ENCODE data around the gene ANAPC4. TPM values are rescaled to one million over a fixed set of nuclear protein-coding genes. Genes with fewer than 3 reads are reported as not detected.
A peak's percentile ranks its signal among the peaks of the same experiment; 100 is the strongest.

ANAPC4 gene
- total and polyA plus RNA-seq, 2 experiments from 2014 or later: 19.7 to 22.0 TPM

DNA sequence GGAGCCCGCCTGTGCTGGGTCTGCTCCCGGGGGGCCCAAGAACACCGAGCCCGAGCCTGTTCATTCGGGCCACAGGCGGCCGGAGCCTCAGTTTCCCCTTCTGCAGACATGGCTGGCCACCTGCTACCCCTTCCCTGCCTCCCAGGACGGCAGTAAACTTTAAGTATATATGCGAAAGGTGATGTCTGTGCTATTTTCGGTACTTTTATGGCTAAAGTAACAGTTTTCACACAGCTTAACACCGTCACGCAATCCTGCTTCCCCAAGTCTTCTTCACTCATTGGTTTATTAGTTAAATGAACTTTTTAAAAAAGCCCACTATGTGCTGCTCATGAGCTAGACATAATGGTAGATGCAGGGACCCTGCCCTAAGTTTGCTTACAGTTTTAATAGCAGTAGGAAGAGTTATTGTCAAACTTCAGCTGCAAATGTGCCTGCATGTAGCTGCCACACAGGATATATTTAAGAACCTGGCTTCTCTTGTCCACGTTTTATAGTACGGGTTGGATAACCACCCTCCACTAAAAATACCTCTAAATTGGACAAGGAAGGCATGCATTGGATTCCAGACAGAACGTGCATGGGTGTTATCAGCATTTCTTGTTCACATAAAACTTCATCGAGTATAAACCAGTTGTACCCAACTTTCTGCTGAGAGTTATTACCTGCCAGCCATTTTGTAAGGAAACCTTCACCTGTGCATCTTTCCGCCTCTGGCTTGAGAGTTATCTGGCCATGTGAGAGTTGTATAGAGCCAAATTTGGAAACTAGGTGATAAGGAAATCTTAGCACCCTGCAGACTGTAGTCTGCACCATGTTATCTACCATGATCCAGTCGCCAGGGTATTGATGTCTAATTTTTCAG lies 741 bp downstream of the ANAPC4 start:
- peak; percentile 33 for DNase-seq

GRCh38 chr4:25378437-25378743 lies 1.3 kb downstream of the ANAPC4 start:
- H3K27me3 ChIP-seq (replicated peaks; ENCODE audit: insufficient read depth): no peaks in the 10 kb centered on the region
- no peak for TF ChIP-seq EZH2 (IDR thresholded peaks at IDR 0.05; ENCODE audit: insufficient read depth, poor library complexity, severe bottlenecking)
- no peak overlapping the region for H2AFZ ChIP-seq
- peak overlapping the region; percentile 82 for H3K4me3 ChIP-seq
- peak overlapping the region; percentile 85; the same call in 1 of the 2 replicates for H3K9ac ChIP-seq
- H4K20me1 ChIP-seq (ENCODE audit: insufficient read depth): no peaks in the 10 kb centered on the region
- in situ Hi-C loops (cut with MboI): no loop called here
- 0 out of 2 replicates have a peak, but pooled peaks cover 11% of the 10 kb centered on the region for H3F3A ChIP-seq (ENCODE audit: insufficient read depth)
- H3K4me2 ChIP-seq (ENCODE audit: unreplicated experiment): peak overlapping the region; percentile 94
- H3K4me1 ChIP-seq (ENCODE audit: insufficient read depth): peaks cover 7% of the 10 kb centered on the region; the same call in 1 of the 2 replicates
- no peak overlapping the region for H3K27ac ChIP-seq
- no peaks in the 10 kb centered on the region for H3K9me3 ChIP-seq (ENCODE audit: low read depth)
- H3K36me3 ChIP-seq (ENCODE audit: low read depth): peaks cover 7% of the 10 kb centered on the region; the same call in 1 of the 2 replicates
- H3K9me2 ChIP-seq (ENCODE audit: insufficient read depth): no peaks in the 10 kb centered on the region
- WGBS, 2 experiments (ENCODE audit: low coverage in 1 of 2, low lambda C conversion rate in 2 of 2, missing lambda C conversion rate in 2 of 2): 82 to 84% methylated on average over 6 of the region's 6 CpGs
- H3K79me2 ChIP-seq (ENCODE audit: insufficient read depth): peaks cover 34% of the 10 kb centered on the region
- DNase-seq: no peak

More for the DNA sequence above, 741 bp downstream of the ANAPC4 start:
- no peaks in the 10 kb centered on the region for H3K9me3 ChIP-seq (ENCODE audit: low read depth)
- H3F3A ChIP-seq (ENCODE audit: insufficient read depth): 0 out of 2 replicates have a peak, but pooled peaks cover 11% of the 10 kb centered on the region
- H3K4me2 ChIP-seq (ENCODE audit: unreplicated experiment): peak overlapping the region; percentile 94
- no peaks in the 10 kb centered on the region for H4K20me1 ChIP-seq (ENCODE audit: insufficient read depth)
- TF ChIP-seq EZH2phosphoT487 (IDR thresholded peaks at IDR 0.05; ENCODE audit: insufficient read depth, low read depth) (no peak), EZH2 (IDR thresholded peaks at IDR 0.05; ENCODE audit: insufficient read depth, poor library complexity, severe bottlenecking) (no peak)
- 0 out of 2 replicates have a peak, but pooled peaks cover 3% of the 10 kb centered on the region for H3K36me3 ChIP-seq (ENCODE audit: low read depth)
- WGBS, 2 experiments (ENCODE audit: low coverage in 1 of 2, low lambda C conversion rate in 2 of 2, missing lambda C conversion rate in 2 of 2): 14% methylated on average over 18 of the region's 18 CpGs
- peak overlapping the region; percentile 82 for H3K4me3 ChIP-seq
- peaks cover 7% of the 10 kb centered on the region; the same call in 1 of the 2 replicates for H3K4me1 ChIP-seq (ENCODE audit: insufficient read depth)
- H3K79me2 ChIP-seq (ENCODE audit: insufficient read depth): peaks cover 34% of the 10 kb centered on the region
- in situ Hi-C loops (cut with MboI): no loop called here
- H2AFZ ChIP-seq: peak overlapping the region; percentile 91
- H3K27me3 ChIP-seq (replicated peaks; ENCODE audit: insufficient read depth): no peaks in the 10 kb centered on the region
- H3K9me2 ChIP-seq (ENCODE audit: insufficient read depth): no peaks in the 10 kb centered on the region
- H3K27ac ChIP-seq: no peak overlapping the region
- H3K9ac ChIP-seq: peak overlapping the region; percentile 85

DNA sequence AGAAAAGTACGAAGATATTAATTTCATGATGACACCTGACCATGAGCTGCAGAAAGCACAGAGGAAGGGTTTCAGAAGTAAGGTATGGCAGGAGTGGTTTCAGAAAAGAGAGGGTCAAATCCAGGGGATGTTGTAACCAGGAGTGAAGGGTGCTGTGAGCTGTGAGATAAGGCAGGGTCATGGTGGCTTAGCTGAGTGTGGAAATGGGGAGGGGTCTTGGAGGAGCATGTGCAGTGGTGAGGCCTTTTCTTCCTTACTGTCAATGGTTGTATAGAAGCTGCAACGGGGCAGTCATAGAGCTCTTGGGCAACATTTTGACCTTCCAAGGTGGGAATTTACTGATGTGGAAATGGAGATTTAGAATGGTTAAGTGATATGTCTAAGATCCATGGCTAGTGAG lies 2.5 kb downstream of the ANAPC4 start:
- no peaks in the 10 kb centered on the region for H3K9me2 ChIP-seq (ENCODE audit: insufficient read depth)
- H3K79me2 ChIP-seq (ENCODE audit: insufficient read depth): peaks cover 34% of the 10 kb centered on the region
- no peak overlapping the region for H3K4me3 ChIP-seq
- 0 out of 2 replicates have a peak, but pooled peaks cover 11% of the 10 kb centered on the region for H3F3A ChIP-seq (ENCODE audit: insufficient read depth)
- WGBS, 2 experiments (ENCODE audit: low coverage in 1 of 2, low lambda C conversion rate in 2 of 2, missing lambda C conversion rate in 2 of 2): 95 to 100% methylated on average over 2 of the region's 2 CpGs
- no peak for DNase-seq
- H3K27ac ChIP-seq: no peak overlapping the region
- no peaks in the 10 kb centered on the region for H3K9me3 ChIP-seq (ENCODE audit: low read depth)
- no peaks in the 10 kb centered on the region for H3K27me3 ChIP-seq (replicated peaks; ENCODE audit: insufficient read depth)
- no peak for TF ChIP-seq EZH2phosphoT487 (IDR thresholded peaks at IDR 0.05; ENCODE audit: insufficient read depth, low read depth)
- TF ChIP-seq EZH2 (IDR thresholded peaks at IDR 0.05; ENCODE audit: insufficient read depth, poor library complexity, severe bottlenecking): no peak
- peaks cover 17% of the 10 kb centered on the region for H3K36me3 ChIP-seq (ENCODE audit: low read depth)
- in situ Hi-C loops (cut with MboI): no loop called here
- no peak overlapping the region for H2AFZ ChIP-seq
- peaks cover 7% of the 10 kb centered on the region; the same call in 1 of the 2 replicates for H3K4me1 ChIP-seq (ENCODE audit: insufficient read depth)
- H3K9ac ChIP-seq: no peak overlapping the region
- no peaks in the 10 kb centered on the region for H4K20me1 ChIP-seq (ENCODE audit: insufficient read depth)
- H3K4me2 ChIP-seq (ENCODE audit: unreplicated experiment): no peak overlapping the region

DNA sequence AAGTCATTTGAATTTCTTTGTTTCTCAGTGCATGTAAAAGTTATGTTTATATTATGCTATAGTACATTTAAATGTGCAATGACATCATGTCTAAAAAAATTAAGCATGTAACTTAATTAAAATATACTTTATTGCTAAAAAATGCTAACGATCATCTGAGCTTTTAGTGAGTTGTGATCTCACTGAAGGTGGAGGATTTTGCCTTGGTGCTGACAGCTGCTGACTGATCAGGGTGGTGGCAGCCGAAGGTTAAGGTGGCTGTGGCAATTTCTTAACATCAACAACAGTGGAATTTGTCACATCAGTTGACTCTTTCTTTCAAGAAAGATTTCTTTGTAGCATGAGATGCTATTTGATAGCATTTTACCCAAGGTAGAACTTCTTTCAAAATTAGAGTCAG lies 6.6 kb downstream of the ANAPC4 start:
- Histone ChIP-seq H3K4me3 (no peak overlapping the region), H3K9ac (no peak overlapping the region), H3K4me1 (ENCODE audit: insufficient read depth) (no peaks in the 10 kb centered on the region), H2AFZ (no peak overlapping the region), H3K9me2 (ENCODE audit: insufficient read depth) (no peaks in the 10 kb centered on the region), H3K79me2 (ENCODE audit: insufficient read depth) (peaks cover 19% of the 10 kb centered on the region), H3K4me2 (ENCODE audit: unreplicated experiment) (no peak overlapping the region), H3K36me3 (ENCODE audit: low read depth) (peaks cover 21% of the 10 kb centered on the region), H4K20me1 (ENCODE audit: insufficient read depth) (no peaks in the 10 kb centered on the region), H3K27ac (no peak overlapping the region), H3F3A (ENCODE audit: insufficient read depth) (no peaks in the 10 kb centered on the region), H3K27me3 (replicated peaks; ENCODE audit: insufficient read depth) (no peaks in the 10 kb centered on the region), H3K9me3 (ENCODE audit: low read depth) (no peaks in the 10 kb centered on the region)
- WGBS, 2 experiments (ENCODE audit: low coverage in 1 of 2, low lambda C conversion rate in 2 of 2, missing lambda C conversion rate in 2 of 2): 50% methylated on average over 2 of the region's 2 CpGs
- in situ Hi-C loops (cut with MboI): no loop called here
- TF ChIP-seq EZH2 (IDR thresholded peaks at IDR 0.05; ENCODE audit: insufficient read depth, poor library complexity, severe bottlenecking) (no peak), EZH2phosphoT487 (IDR thresholded peaks at IDR 0.05; ENCODE audit: insufficient read depth, low read depth) (no peak)
- DNase-seq: no peak
